G401.6 (cell line): ENCODE data around the gene PRDM16.

Experiments
- FAIRE-seq: peaks from 2 replicates; lab custom pipeline; 2012; peaks lifted over from hg19 to GRCh38; lab: Jason Lieb, UNC

The PRDM16 gene

DNA sequence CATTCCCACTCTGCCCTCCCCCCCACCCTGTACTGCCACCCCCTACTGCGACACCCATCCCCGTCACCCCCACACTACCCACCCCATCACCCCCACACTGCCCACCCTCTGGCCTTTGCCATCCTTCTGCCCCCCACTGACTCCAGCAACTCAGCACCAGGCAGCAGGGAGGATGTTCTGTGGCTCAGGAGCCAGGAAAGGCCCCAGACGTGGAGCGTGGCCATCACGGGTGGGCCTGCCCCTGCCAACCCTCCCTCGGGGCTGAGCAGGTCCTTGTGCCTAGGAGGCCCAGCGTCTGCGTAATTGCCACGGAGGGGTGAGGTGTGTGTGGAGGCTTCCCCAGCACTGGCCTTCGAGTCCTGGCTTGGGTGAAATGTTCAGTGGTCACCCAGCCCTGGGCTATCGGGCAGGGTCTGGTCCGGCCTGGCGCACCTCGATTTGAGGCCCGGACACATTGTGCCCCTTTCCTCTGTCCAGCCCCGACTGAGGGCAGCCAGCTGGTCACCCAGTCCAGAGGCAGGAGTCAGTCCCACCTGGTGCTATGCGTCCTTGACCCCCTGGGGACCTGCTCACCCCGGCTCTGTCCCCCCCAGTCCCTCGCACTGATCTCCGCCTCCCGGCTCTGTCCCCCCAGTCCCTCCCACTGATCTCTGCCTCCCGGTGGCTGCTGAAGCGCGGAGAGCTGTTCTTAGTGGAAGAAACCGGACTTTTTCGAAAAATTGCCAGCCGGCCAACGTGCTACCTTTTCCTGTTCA, 408.4 kb downstream of the PRDM16 start:
- no peak for FAIRE-seq

DNA sequence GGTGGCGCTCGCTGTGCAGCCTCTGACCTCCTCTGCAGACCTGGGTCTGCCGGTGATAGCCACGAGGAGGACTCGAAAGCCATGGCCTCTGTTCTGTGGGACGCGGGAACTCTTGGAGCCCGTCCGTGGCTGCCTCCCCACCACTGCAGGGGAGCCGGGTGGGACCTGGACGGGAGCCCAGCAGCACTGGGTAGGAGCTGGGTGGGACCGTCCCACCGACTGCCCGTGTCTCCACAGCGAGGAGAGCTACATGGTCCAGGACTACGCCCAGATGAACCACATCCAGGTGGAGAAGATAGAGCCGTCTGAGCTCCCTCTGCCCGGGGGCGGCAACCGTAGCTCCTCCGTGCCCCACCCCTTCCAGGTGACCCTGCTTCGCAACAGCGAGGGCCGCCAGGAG, 409.2 kb downstream of the PRDM16 start:
- FAIRE-seq: no peak

DNA sequence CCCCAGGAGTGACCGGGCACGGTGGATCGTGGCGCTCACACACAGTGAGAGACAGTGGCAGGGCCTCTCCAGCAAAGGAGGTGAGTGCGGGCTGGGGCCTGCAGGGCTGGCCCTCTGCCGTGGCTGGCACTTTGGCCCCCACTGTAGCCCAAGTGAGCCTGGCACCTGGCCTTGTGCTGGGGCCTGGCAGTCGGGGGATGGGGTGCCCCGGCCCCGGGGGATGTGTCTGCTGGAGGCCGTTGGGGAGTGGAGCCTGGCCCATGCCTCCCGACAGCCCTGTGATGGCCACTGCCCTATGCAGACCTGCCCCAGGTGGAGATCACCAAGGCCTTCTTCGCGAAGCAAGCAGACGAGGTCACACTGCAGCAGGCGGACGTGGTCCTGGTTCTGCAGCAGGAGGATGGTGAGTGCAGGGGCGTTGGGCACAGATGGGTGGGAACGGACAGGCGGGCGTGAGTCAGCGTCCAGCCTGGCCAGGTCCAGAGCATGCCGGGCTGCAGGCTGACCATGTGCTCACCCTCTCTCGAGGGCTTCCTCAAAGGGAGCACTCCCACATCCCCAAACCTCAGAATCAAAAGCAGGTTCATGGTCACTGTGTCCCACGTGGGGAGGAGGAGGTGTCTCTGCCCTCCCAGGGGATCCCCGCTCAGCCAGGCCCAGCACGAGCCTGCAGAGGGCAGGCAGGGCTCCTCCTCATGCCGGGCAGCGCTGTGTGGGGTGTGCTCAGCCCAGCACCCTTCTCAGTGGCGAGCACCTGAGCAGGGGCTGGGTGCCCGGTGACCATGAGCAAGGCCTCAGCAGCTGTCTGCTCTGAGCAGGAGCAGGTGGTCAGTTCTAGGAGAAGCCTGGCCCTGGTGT, 410.7 kb downstream of the PRDM16 start:
- no peak for FAIRE-seq

DNA sequence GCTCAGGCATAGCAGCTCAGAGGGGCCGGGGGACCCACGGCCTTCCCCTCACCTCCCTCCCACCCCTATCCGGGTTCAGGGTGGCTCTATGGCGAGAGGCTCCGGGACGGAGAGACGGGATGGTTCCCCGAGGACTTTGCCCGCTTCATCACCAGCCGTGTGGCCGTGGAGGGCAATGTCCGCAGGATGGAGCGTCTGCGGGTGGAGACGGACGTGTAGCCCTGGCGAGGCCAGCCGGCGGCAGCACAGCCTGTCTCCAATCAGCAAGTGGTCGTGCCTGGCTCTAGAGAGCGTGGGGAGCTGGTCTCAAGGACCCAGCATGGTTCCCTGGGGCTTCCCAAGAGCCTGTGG, 411.3 kb downstream of the PRDM16 start:
- no peak for FAIRE-seq

DNA sequence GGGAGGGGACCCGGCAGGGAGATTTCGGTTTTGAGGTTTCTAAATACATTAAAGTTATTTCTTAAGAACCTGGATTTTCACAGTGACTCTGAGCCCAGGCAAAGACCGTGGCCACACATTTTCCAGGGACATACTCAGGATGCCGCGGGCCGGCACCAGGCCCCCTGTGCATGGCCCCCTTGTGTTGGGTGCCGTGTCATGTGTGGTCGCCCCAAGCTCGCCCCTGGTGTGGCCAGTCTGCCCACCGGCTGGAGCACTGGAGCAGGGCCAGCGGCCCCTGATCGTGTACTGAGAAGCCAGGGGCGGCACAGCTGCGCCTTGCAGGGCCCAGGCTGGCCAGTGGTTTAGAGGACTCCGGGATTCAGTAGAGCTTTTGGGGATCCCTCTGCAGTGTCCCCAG, 412.0 kb downstream of the PRDM16 start:
- FAIRE-seq: no peak

DNA sequence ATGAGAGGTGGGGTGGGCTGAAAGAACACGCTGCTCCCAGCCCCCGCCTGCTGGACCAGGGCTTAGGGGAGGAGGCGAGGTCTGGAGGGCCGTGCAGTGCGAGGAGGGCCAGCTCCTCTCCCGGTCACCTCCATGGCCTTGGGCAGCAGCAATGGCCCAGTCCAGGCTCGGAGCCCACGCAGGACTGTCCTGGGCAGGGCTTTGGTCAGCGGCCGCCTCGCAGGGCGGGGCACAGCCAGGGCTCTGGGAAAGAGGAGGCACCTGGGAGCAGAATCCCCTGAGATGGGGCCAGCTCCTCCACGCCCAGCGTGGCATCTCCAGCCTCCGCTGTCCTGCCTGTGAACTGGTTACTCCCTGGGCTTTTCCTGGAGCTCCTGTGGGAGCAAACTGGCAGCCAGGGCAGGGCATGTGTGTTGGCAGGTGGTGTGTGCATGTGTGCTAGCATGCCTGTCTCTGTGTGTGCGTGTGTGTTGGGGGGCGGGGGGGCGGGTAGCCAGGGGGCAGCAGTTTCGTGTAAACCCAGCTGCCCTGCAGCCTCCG, 412.9 kb downstream of the PRDM16 start:
- FAIRE-seq: no peak

DNA sequence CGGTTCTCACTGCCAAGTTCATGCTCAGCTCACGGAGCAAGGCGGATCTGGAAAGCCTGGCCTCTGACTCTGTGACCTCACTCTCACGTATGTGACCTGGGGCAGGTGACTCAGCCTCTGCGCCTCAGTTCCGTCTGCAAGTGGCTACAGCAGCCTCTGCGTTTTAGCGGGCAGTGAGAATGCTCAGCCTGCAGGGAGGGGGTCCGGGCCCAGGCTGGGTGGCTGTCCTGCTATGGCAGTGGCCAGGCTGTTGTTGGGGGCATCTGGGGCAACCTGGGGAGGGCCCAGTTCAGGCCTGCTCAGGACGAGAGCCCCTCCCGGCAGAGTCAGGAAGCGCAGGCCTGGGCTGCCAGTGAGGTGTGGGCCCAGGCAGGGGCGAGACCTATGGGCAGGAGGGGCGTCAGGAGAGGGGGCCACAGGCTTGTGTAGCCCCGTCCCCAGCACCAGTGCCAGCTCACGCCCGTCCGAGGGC, 413.4 kb downstream of the PRDM16 start:
- FAIRE-seq: no peak

DNA sequence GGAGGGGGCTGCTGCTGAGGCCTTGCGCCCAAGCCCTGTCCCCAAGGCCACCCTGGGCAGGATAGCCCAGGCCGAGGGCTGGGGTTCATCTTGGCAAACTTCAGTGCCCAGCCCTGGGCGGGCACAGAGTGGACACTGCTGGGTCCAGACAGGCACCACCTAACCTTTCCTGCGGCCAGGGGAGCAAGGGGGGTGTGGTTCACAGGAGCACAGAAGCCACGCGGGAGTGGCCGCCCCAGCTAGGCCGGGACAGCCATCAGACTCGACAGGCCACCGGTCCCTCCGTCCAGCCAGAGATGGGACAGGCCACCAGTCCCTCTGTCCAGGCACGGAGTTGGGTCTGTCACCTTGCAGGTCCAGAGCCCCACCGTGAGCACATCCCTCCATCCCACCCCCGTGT, 414.4 kb downstream of the PRDM16 start:
- FAIRE-seq: no peak

DNA sequence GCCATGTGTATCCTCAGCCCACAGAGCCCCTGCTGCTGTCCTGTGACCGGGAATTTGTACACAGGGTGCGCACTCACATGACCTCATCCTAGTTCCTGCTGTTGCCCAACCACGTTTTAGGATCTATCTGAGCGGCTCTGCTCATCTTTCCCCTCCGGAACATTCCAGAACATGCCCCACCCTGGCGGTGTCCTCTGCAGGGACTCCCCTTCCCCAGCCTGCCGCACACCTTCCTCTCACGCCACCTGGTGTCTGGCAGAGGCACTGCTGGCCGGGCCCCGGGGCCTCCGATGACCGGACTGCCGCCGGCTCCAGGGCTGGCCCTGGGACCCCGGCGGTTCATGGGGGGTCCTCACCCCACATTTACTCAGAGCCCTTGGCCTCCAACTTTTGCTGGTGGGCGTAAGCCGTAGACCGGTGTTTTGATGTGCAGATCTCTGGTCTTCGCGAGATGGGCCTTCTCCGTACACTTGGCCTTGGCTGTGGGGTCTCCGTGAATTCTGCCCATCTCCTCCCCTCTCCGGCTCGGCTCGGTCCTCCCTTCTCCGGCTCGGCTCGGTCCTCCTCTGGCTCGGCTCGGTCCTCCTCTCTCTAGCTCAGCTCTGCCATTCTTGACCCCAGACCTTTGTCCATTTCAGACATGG, 414.9 kb downstream of the PRDM16 start:
- FAIRE-seq: no peak

DNA sequence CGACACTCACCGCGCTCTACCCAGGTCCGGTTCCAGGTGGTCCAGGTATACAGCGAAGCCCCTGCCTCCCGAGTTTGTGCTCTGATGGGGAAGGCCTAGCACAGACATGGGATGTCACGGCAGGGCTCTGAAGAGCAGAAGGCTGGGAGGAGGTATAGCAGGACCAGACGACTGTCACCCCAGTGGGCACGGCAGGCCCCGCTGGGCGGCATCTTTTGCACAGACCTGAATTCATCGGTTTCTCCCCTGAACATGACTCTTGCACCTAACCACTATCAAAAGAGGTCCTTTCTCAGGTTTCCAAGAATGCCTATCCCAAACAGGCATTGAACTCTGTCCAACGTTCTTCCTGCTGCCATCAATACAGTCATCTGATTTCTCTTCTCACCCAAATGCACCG, 416.0 kb downstream of the PRDM16 start:
- FAIRE-seq: no peak
